GM23338 (cell line): ENCODE measurements around the gene METTL4. TPM values are rescaled to one million over a fixed set of nuclear protein-coding genes. Genes with fewer than 3 reads are reported as not detected.
A peak's percentile ranks its signal among the peaks of the same experiment; 100 is the strongest.

Experiments
- ATAC-seq: fragments of 200-7000 bp; cut with Tn5 transposase; 3 replicates; pipeline ENCODE4 v1.9.1; 2020
- DNase-seq: peaks from one replicate; pipeline ENCODE4 v3.0.0-alpha.2; 2015; ENCODE audit warnings: low spot score
- H2AFZ ChIP-seq: fragments of 200-600 bp; sonication (generic); 2 replicates; pipeline ENCODE4 v1.8.0; 2016; ENCODE audit warnings: antibody characterized with exemption, mild to moderate bottlenecking, moderate library complexity
- H3F3A ChIP-seq: fragments of 200-600 bp; sonication (generic); replicated peaks from 2 replicates; pipeline ENCODE4 v1.8.0; 2017; ENCODE audit warnings: antibody characterized with exemption, mixed run types, low read depth
- H3K27ac ChIP-seq: fragments of 200-600 bp; sonication (generic); 2 replicates; pipeline ENCODE4 v1.6.1; 2016; ENCODE audit warnings: low read depth
- H3K27me3 ChIP-seq: fragments of 200-600 bp; sonication (generic); 2 replicates; pipeline ENCODE4 v1.8.0; 2016; ENCODE audit warnings: mild to moderate bottlenecking, mixed run types, moderate library complexity; ENCODE audit not compliant: insufficient read depth
- H3K36me3 ChIP-seq: fragments of 200-600 bp; sonication (generic); 2 replicates; pipeline ENCODE4 v1.8.0; 2016; ENCODE audit warnings: mild to moderate bottlenecking; ENCODE audit not compliant: insufficient read depth
- H3K4me1 ChIP-seq: fragments of 200-600 bp; sonication (generic); 2 replicates; pipeline ENCODE4 v1.8.0; 2016; ENCODE audit warnings: mild to moderate bottlenecking, moderate library complexity; ENCODE audit not compliant: insufficient read depth
- H3K4me2 ChIP-seq: fragments of 200-600 bp; sonication (generic); 2 replicates; pipeline ENCODE4 v1.7.1; 2017; ENCODE audit warnings: mixed run types
- H3K4me3 ChIP-seq: fragments of 200-600 bp; sonication (generic); 2 replicates; pipeline ENCODE4 v1.6.1; 2016; ENCODE audit warnings: mixed run types
- H3K79me2 ChIP-seq: fragments of 200-600 bp; sonication (generic); replicated peaks from 2 replicates; pipeline ENCODE4 v1.8.0; 2017; ENCODE audit warnings: mild to moderate bottlenecking; ENCODE audit not compliant: insufficient read depth
- H3K9me2 ChIP-seq: fragments of 200-600 bp; sonication (generic); 2 replicates; pipeline ENCODE4 v1.8.0; 2017; ENCODE audit not compliant: insufficient read depth
- H4K20me1 ChIP-seq: fragments of 200-600 bp; sonication (generic); replicated peaks from 2 replicates; pipeline ENCODE4 v1.8.0; 2017; ENCODE audit warnings: mild to moderate bottlenecking; ENCODE audit not compliant: insufficient read depth
- H3K27ac Mint-ChIP-seq: 2 replicates; pipeline ENCODE4 v1.8.0; 2020; ENCODE audit warnings: inconsistent platforms, mild to moderate bottlenecking, moderate library complexity, mixed read lengths
- H3K27me3 Mint-ChIP-seq: 3 replicates; pipeline ENCODE4 v1.8.0; 2022; ENCODE audit warnings: low read depth, mild to moderate bottlenecking, moderate library complexity, mixed read lengths, inconsistent platforms; ENCODE audit not compliant: insufficient read depth, poor library complexity
- H3K36me3 Mint-ChIP-seq: 3 replicates; pipeline ENCODE4 v1.8.0; 2021; ENCODE audit warnings: low read depth, mild to moderate bottlenecking, inconsistent platforms, moderate library complexity, mixed read lengths
- H3K4me1 Mint-ChIP-seq: 3 replicates; pipeline ENCODE4 v1.8.0; 2020; ENCODE audit warnings: mild to moderate bottlenecking, inconsistent platforms, mixed read lengths
- H3K4me3 Mint-ChIP-seq: 3 replicates; pipeline ENCODE4 v1.8.0; 2021; ENCODE audit warnings: moderate library complexity, mild to moderate bottlenecking, inconsistent platforms, mixed read lengths
- H3K9me3 Mint-ChIP-seq: 3 replicates; pipeline ENCODE4 v1.8.0; 2020; ENCODE audit warnings: moderate library complexity, mild to moderate bottlenecking, inconsistent platforms, mixed read lengths
- CREB1 ChIP-seq: fragments of 250-450 bp; sonication (Bioruptor Pico); IDR thresholded peaks from 2 replicates; pipeline ENCODE4 v1.5.0; 2020; ENCODE audit warnings: low read depth, mild to moderate bottlenecking, moderate library complexity
- ETS1 ChIP-seq: IDR thresholded peaks from 2 replicates; pipeline ENCODE4 v1.6.1; 2016; ENCODE audit warnings: antibody characterized with exemption
- NANOG ChIP-seq: IDR thresholded peaks from 2 replicates; pipeline ENCODE4 v1.6.1; 2016; ENCODE audit warnings: antibody characterized with exemption, borderline replicate concordance
- POLR2AphosphoS5 ChIP-seq: IDR thresholded peaks from 2 replicates; pipeline ENCODE4 v1.6.1; 2016; ENCODE audit warnings: antibody characterized with exemption, low read depth
- ZNF114 ChIP-seq: fragments of 250-450 bp; sonication (Bioruptor Pico); IDR thresholded peaks from 2 replicates; pipeline ENCODE4 v1.5.0; 2020; ENCODE audit warnings: mild to moderate bottlenecking, moderate library complexity
- ZNF331 ChIP-seq: fragments of 250-450 bp; sonication (Bioruptor Pico); IDR thresholded peaks from 2 replicates; pipeline ENCODE4 v1.5.0; 2020; ENCODE audit warnings: low read depth, mild to moderate bottlenecking, moderate library complexity
- long read RNA-seq: library from polyadenylated mRNA; unstranded; transcript quantifications from one replicate; pipeline ENCODE4 v2.0.0, GENCODE V29; 2020; ENCODE audit not compliant: unreplicated experiment
- polyA plus RNA-seq: library from polyadenylated mRNA; unstranded; fragments of >200 nt; fragmentation: Nextera tagmentation; extraction: Ambion mirVana; gene quantifications from 2 replicates; pipeline ENCODE4 v1.2.1, GENCODE V29; 2016
- total RNA-seq: library from RNA; depleted of rRNA; stranded (reverse); fragments of >200 nt; shearing (Covaris generic); gene quantifications from 2 replicates; pipeline ENCODE4 v1.2.3, GENCODE V29; 2014; rRNA removed
- TF ChIP-seq, protein P1 (sequence below): IDR thresholded peaks from one replicate; pipeline ENCODE4 v1.6.1; 2018; ENCODE audit warnings: antibody characterized with exemption; ENCODE audit not compliant: unreplicated experiment

Gene METTL4, protein sequence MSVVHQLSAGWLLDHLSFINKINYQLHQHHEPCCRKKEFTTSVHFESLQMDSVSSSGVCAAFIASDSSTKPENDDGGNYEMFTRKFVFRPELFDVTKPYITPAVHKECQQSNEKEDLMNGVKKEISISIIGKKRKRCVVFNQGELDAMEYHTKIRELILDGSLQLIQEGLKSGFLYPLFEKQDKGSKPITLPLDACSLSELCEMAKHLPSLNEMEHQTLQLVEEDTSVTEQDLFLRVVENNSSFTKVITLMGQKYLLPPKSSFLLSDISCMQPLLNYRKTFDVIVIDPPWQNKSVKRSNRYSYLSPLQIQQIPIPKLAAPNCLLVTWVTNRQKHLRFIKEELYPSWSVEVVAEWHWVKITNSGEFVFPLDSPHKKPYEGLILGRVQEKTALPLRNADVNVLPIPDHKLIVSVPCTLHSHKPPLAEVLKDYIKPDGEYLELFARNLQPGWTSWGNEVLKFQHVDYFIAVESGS
- 12.2 and 14.9 TPM in 2 replicates for total RNA-seq
- 9.4 and 11.9 TPM in 2 replicates for polyA plus RNA-seq
- long read RNA-seq, partial matches to known transcripts: 0 of 2 reads
- long read RNA-seq, other reads (novel, unspliced or antisense): 2 of 2 reads

DNA sequence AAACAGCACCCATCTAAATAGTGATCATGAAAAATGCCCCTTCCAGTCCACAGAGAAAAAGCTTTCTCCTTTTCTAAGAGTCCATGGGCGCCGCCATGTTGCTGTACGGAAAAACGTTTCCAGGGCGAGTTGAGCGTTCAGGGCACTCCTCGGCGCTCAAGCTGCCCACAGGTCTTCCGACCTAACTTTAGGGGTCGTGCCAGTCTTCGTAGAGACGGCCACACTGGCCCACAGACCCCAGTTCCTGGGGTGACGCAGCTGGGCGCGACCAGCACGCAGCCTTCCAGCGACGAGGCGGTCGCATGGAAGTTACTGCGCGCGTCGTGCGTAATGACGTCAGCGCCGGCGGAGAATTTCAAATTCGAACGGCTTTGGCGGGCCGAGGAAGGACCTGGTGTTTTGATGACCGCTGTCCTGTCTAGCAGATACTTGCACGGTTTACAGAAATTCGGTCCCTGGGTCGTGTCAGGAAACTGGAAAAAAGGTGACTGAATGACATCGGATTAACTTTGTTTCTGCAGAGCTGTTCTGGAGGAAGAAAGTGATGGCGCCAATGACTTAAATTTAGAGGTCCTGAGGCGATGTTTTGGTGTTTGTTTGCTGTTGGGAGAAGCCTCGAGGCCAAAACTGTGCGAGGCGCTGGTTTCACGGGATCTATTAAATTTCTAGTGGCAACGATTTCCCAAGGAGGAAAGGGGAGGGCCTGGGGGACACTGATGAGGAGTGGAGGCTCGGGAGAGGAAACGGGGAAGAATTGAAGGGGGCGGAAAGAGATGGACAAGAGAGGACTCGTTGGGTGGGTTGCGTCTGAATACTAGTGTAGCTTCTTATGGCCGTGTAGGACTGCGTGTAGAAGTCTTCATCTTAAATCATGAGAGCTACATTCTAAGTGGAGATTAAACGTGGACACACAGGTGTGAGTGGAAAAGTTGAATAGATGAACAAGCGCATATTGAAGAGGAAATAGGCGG lies at the start of gene METTL4, which contains the start of gene NDC80:
METTL4 (minus strand) TSS at position 306 of the 971 bp plus-strand sequence. CDS start 4,289 bp downstream, outside the sequence.
NDC80 (plus strand) TSS at position 358 of the 971 bp plus-strand sequence. CDS start 1,429 bp downstream, outside the sequence.
- Histone ChIP-seq H3F3A (no peaks in the 10 kb centered on the region), H3K4me3 (peak within 1 kb of the TSS; percentile 77), H3K4me2 (peak within 1 kb of the TSS; percentile 96), H3K27me3 (no peaks in the 10 kb centered on the region), H2AFZ (peak within 1 kb of the TSS; percentile 90), H3K36me3 (peaks cover 11% of the 10 kb centered on the region; the same call in 1 of the 2 replicates), H3K27ac (peak within 1 kb of the TSS; percentile 96), H4K20me1 (0 out of 2 replicates have a peak, but pooled peaks cover 6% of the 10 kb centered on the region), H3K9me2 (no peaks in the 10 kb centered on the region), H3K4me1 (peaks cover 12% of the 10 kb centered on the region), H3K79me2 (peaks cover 61% of the 10 kb centered on the region)
- TF ChIP-seq ETS1: peak; percentile 74; the same call in 1 of the 2 replicates
- TF ChIP-seq POLR2AphosphoS5: peak; percentile 75
- TF ChIP-seq, protein P1, sequence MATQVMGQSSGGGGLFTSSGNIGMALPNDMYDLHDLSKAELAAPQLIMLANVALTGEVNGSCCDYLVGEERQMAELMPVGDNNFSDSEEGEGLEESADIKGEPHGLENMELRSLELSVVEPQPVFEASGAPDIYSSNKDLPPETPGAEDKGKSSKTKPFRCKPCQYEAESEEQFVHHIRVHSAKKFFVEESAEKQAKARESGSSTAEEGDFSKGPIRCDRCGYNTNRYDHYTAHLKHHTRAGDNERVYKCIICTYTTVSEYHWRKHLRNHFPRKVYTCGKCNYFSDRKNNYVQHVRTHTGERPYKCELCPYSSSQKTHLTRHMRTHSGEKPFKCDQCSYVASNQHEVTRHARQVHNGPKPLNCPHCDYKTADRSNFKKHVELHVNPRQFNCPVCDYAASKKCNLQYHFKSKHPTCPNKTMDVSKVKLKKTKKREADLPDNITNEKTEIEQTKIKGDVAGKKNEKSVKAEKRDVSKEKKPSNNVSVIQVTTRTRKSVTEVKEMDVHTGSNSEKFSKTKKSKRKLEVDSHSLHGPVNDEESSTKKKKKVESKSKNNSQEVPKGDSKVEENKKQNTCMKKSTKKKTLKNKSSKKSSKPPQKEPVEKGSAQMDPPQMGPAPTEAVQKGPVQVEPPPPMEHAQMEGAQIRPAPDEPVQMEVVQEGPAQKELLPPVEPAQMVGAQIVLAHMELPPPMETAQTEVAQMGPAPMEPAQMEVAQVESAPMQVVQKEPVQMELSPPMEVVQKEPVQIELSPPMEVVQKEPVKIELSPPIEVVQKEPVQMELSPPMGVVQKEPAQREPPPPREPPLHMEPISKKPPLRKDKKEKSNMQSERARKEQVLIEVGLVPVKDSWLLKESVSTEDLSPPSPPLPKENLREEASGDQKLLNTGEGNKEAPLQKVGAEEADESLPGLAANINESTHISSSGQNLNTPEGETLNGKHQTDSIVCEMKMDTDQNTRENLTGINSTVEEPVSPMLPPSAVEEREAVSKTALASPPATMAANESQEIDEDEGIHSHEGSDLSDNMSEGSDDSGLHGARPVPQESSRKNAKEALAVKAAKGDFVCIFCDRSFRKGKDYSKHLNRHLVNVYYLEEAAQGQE: no peak
- peak; percentile 99 for TF ChIP-seq CREB1 (CRISPR knock-in tag)
- peaks cover 26% of the 10 kb centered on the region for H3K36me3 Mint-ChIP-seq
- H3K4me3 Mint-ChIP-seq: peak within 1 kb of the TSS; percentile 99
- peak; percentile 93 for DNase-seq
- H3K27ac Mint-ChIP-seq: peak within 1 kb of the TSS; percentile 100
- H3K4me1 Mint-ChIP-seq: peaks cover 19% of the 10 kb centered on the region
- H3K27me3 Mint-ChIP-seq: peaks cover 13% of the 10 kb centered on the region
- peak; percentile 85 for ATAC-seq
- H3K9me3 Mint-ChIP-seq: no peaks in the 10 kb centered on the region

GRCh38 chr18:2618009-2618408 lies 46.7 kb upstream of the METTL4 start:
- H3K27me3 Mint-ChIP-seq: peaks cover 4% of the 10 kb centered on the region
- no peaks in the 10 kb centered on the region; the same call in 2 of the 3 replicates for H3K9me3 Mint-ChIP-seq
- Histone ChIP-seq H3K79me2 (no peaks in the 10 kb centered on the region), H3K27me3 (no peaks in the 10 kb centered on the region), H4K20me1 (peaks cover 3% of the 10 kb centered on the region; the same call in 1 of the 2 replicates), H3F3A (no peaks in the 10 kb centered on the region), H3K4me2 (no peak overlapping the region), H3K27ac (no peak overlapping the region), H3K36me3 (peaks cover 11% of the 10 kb centered on the region), H3K9me2 (no peaks in the 10 kb centered on the region), H3K4me3 (no peak overlapping the region), H3K4me1 (no peaks in the 10 kb centered on the region), H2AFZ (no peak overlapping the region)
- peaks cover 28% of the 10 kb centered on the region for H3K36me3 Mint-ChIP-seq
- H3K4me1 Mint-ChIP-seq: no peaks in the 10 kb centered on the region
- no peak for DNase-seq
- H3K27ac Mint-ChIP-seq: no peak overlapping the region
- no peak for ATAC-seq
- no peak overlapping the region for H3K4me3 Mint-ChIP-seq
- no peak for TF ChIP-seq ZNF114
- no peak for TF ChIP-seq CREB1 (CRISPR knock-in tag)
- no peak for TF ChIP-seq ZNF331 (CRISPR knock-in tag)
- TF ChIP-seq NANOG: no peak
